ENCODE results near the gene HLA-E. TPM values are rescaled to one million over a fixed set of nuclear protein-coding genes. Genes with fewer than 3 reads are reported as not detected.
"Not testable (repeated sequence)": the region's sequence is repeated elsewhere in the genome, so short reads cannot be mapped to it uniquely, and the experiment has no call there.

The HLA-E gene
- total RNA-seq, 6 donors from 2014 or later, result 553 to 1,296 (median 975) TPM

GRCh38 chr6:30463651-30464618, 25.4 kb upstream of the HLA-E start:
- Histone ChIP-seq H3K9me3 (peaks cover 0 to 8% (median 3%) of the 10 kb centered on the region in 4 donors), H3K36me3 (no peaks in the 10 kb centered on the region), H3K27ac (no peak overlapping the region), H3K27me3 (peaks cover 0 to 73% (median 29%) of the 10 kb centered on the region in 4 donors), H3K4me3 (peak overlapping the region in 1 of 4 donors; percentile 1), H3K4me1 (peaks cover 25 to 31% (median 27%) of the 10 kb centered on the region in 4 donors)
- WGBS, 2 donors, result 32 to 34% methylated on average over 20 to 43 of the region's 64 CpGs
- TF ChIP-seq EP300 (IDR thresholded peaks at IDR 0.05) (no peak), CTCF (IDR thresholded peaks at IDR 0.05) (peak in 1 of 6 experiments; percentile 15)
- ATAC-seq (ENCODE audit: low FRiP score in 2 of 2) (peak; percentile 63 to 71), DNase-seq (peak; percentile 70 to 89)

GRCh38 chr6:30465595-30466306, 23.6 kb upstream of the HLA-E start:
- H3K4me1 ChIP-seq, result peaks cover 25 to 31% (median 27%) of the 10 kb centered on the region in 4 donors
- 18 to 21% methylated on average over 9 to 13 of the region's 13 CpGs for WGBS, 2 donors
- peak overlapping the region in 3 of 4 donors; percentile 34 to 56 (median 52) for H3K4me3 ChIP-seq
- DNase-seq (no peak), ATAC-seq (ENCODE audit: low FRiP score in 2 of 2) (no peak)
- H3K27me3 ChIP-seq, result peaks cover 0 to 73% (median 28%) of the 10 kb centered on the region in 4 donors
- no peak overlapping the region for H3K27ac ChIP-seq
- no peaks in the 10 kb centered on the region for H3K36me3 ChIP-seq
- TF ChIP-seq POLR2AphosphoS5 (IDR thresholded peaks at IDR 0.05) (no peak), POLR2A (IDR thresholded peaks at IDR 0.05) (no peak)
- H3K9me3 ChIP-seq, result no peaks in the 10 kb centered on the region

- Histone ChIP-seq H3K4me3 (no peak overlapping the region), H3K27ac (no peak overlapping the region), H3K9me3 (no peaks in the 10 kb centered on the region), H3K27me3 (peaks cover 0 to 37% (median 7%) of the 10 kb centered on the region in 4 donors), H3K36me3 (no peaks in the 10 kb centered on the region), H3K4me1 (peaks cover 8 to 13% (median 10%) of the 10 kb centered on the region in 4 donors)
- ATAC-seq (ENCODE audit: low FRiP score in 2 of 2) (no peak), DNase-seq (no peak)
- no peak for TF ChIP-seq POLR2A (IDR thresholded peaks at IDR 0.05)
- no peak for TF ChIP-seq CTCF (IDR thresholded peaks at IDR 0.05)
- TF ChIP-seq EP300 (IDR thresholded peaks at IDR 0.05), result no peak
- TF ChIP-seq POLR2AphosphoS5 (IDR thresholded peaks at IDR 0.05), result no peak
- WGBS, 2 donors, result 78 to 88% methylated on average over 1 of the region's 1 CpG
Observed at GRCh38 chr6:30470968-30471367, 18.3 kb upstream of the HLA-E start.

GRCh38 chr6:30475116-30475515, 14.2 kb upstream of the HLA-E start:
- WGBS, 2 donors, result 87 to 96% methylated on average over 3 to 20 of the region's 26 CpGs
- H3K27ac ChIP-seq; H3K36me3 ChIP-seq; H3K9me3 ChIP-seq; ATAC-seq (ENCODE audit: low FRiP score in 2 of 2); H3K4me3 ChIP-seq; H3K27me3 ChIP-seq; H3K4me1 ChIP-seq: not testable (repeated sequence)
- peak in 1 of 2 donors; percentile 69 for DNase-seq

- peaks cover 5 to 17% (median 9%) of the 10 kb centered on the region in 4 donors for H3K4me1 ChIP-seq
- no peak for TF ChIP-seq POLR2A (IDR thresholded peaks at IDR 0.05)
- no peak for TF ChIP-seq EP300 (IDR thresholded peaks at IDR 0.05)
- no peak for TF ChIP-seq CTCF (IDR thresholded peaks at IDR 0.05)
- no peak for TF ChIP-seq POLR2AphosphoS5 (IDR thresholded peaks at IDR 0.05)
- H3K27me3 ChIP-seq, result peaks cover 0 to 22% (median 7%) of the 10 kb centered on the region in 4 donors
- 14 to 18% methylated on average over 18 of the region's 18 CpGs for WGBS, 2 donors
- H3K36me3 ChIP-seq, result no peaks in the 10 kb centered on the region
- DNase-seq (no peak), ATAC-seq (ENCODE audit: low FRiP score in 2 of 2) (peak in 1 of 2 donors; percentile 5)
- no peak overlapping the region for H3K27ac ChIP-seq
- no peak overlapping the region for H3K4me3 ChIP-seq
- no peaks in the 10 kb centered on the region for H3K9me3 ChIP-seq
Observed at GRCh38 chr6:30480536-30481156, 8.7 kb upstream of the HLA-E start.

Measured in upper lobe of left lung (tissue), 6 donors.